Measurements from ENCODE around the gene TBK1. TPM values are rescaled to one million over a fixed set of nuclear protein-coding genes. Genes with fewer than 3 reads are reported as not detected.

Gene TBK1
- total and polyA plus RNA-seq, 2 of the 13 experiments (the other 11 are each of a cell fraction or from before 2014, with no cell fraction given): 10.3 to 25.2 TPM

DNA sequence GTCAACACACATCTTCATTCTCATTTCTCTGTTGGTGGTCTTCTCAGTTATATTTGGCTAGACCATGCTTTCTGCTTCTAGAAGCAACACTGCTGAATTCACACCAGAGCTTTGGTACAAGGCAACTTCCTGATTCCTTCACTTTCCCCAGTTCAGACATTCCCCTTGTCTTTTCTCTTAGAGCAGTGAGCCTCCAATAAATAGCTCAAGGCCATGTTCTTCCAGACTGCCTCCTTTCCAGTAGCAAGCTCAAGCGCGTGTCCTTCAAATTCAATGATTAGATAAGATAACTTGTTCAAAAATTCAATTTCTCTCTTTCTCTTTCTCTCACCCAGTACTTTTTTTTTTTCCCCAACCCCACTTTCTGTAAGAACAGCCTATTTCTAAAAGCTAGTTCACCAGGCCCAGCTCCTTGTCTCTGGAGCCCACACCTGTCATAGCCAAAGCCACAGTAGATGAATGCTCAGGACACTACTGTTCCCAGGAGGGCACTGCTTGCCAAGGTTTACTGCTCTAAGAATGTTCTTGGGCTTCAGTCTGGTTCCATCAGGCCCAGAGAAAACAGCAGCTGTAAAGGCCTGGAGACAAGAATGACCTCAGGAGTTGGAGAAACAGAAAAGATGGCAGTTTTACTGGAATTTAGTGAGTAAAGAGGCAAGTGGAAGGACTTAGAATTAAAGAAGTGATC lies 17.7 kb downstream of the TBK1 start (continued):
- TF ChIP-seq, protein P1, sequence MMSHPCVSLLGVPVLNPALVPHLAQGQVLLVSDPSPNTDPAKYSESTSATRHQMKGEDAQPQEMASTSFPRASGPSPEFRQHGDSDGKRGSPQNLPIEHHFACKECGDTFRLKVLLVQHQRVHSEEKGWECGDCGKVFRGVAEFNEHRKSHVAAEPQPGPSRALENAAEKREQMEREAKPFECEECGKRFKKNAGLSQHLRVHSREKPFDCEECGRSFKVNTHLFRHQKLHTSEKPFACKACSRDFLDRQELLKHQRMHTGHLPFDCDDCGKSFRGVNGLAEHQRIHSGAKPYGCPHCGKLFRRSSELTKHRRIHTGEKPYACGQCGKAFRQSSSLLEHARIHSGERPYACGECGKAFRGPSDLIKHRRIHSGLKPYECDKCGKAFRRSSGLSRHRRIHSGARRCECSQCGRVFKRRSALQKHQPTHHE (CRISPR knock-in tag; IDR thresholded peaks at IDR 0.05; ENCODE audit: borderline replicate concordance): no peak
- TF ChIP-seq ZNF264 (CRISPR knock-in tag; IDR thresholded peaks at IDR 0.05) (no peak), THAP8 (CRISPR knock-in tag; IDR thresholded peaks at IDR 0.05; ENCODE audit: borderline replicate concordance) (no peak)

- no peaks in the 10 kb centered on the region for H4K20me1 ChIP-seq (ENCODE audit: insufficient read depth, low read length)
- no peak overlapping the region for H3K4me3 ChIP-seq (replicated peaks in 1 of 3; ENCODE audit: insufficient read depth in 1 of 3, low read depth in 2 of 3, low read length in 3 of 3)
- no peak for ATAC-seq
- no peak overlapping the region for H2AFZ ChIP-seq (ENCODE audit: low read length)
- no peaks in the 10 kb centered on the region for H3K9me3 ChIP-seq (ENCODE audit: low read length)
- H3K27me3 ChIP-seq (ENCODE audit: control insufficient read depth in 1 of 2, insufficient read depth in 2 of 2, low read length in 2 of 2): no peaks in the 10 kb centered on the region; a peak in 1 of 5 replicates
- H3K4me2 ChIP-seq (ENCODE audit: low read depth, low read length): no peak overlapping the region
- CTCF ChIA-PET (ENCODE audit: low intra/inter-chr PET ratio, low total read pairs): no interaction called here
- no peaks in the 10 kb centered on the region for H3K4me1 ChIP-seq (ENCODE audit: insufficient read depth, low read length)
- no TSS peak for BruUV-seq (replicated peaks)
- 96% methylated on average over 2 of the region's 2 CpGs for WGBS (ENCODE audit: low lambda C conversion rate)
- POLR2A ChIA-PET: no interaction called here
- no peak for DNase-seq (ENCODE audit: low spot score)
- H3K27ac ChIP-seq (ENCODE audit: extremely low read length, insufficient read depth, low read length): no peak overlapping the region
- in situ Hi-C loops (cut with HindIII; ENCODE audit: extremely low pct_ligation_motif_present, low pct_unique_long_range_greater_than_20kb) (no loop called here), intact Hi-C loops (cut with micrococcal nuclease; ENCODE audit: unreplicated experiment) (no loop called here)
- H3K9ac ChIP-seq (ENCODE audit: insufficient read depth, low read depth, low read length): no peak overlapping the region
- H3K36me3 ChIP-seq (replicated peaks in 1 of 2; ENCODE audit: control insufficient read depth in 1 of 2, insufficient read depth in 2 of 2, low read length in 2 of 2): peaks cover 14 to 69% of the 10 kb centered on the region in 2 experiments
- no peaks in the 10 kb centered on the region for H3K79me2 ChIP-seq (ENCODE audit: insufficient read depth, low read length)
- no peak for FAIRE-seq
- TF ChIP-seq, protein P2, sequence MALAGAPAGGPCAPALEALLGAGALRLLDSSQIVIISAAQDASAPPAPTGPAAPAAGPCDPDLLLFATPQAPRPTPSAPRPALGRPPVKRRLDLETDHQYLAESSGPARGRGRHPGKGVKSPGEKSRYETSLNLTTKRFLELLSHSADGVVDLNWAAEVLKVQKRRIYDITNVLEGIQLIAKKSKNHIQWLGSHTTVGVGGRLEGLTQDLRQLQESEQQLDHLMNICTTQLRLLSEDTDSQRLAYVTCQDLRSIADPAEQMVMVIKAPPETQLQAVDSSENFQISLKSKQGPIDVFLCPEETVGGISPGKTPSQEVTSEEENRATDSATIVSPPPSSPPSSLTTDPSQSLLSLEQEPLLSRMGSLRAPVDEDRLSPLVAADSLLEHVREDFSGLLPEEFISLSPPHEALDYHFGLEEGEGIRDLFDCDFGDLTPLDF (CRISPR knock-in tag; IDR thresholded peaks at IDR 0.05): no peak
- no peak for TF ChIP-seq ZBTB49 (CRISPR knock-in tag; IDR thresholded peaks at IDR 0.05; ENCODE audit: borderline replicate concordance)
- no peak for TF ChIP-seq PITX1 (CRISPR knock-in tag; IDR thresholded peaks at IDR 0.05)
- no peak for TF ChIP-seq ZNF768 (CRISPR knock-in tag; IDR thresholded peaks at IDR 0.05)
- no peak for TF ChIP-seq THAP8 (CRISPR knock-in tag; IDR thresholded peaks at IDR 0.05; ENCODE audit: borderline replicate concordance)
- TF ChIP-seq NFKB2 (CRISPR knock-in tag; IDR thresholded peaks at IDR 0.05; ENCODE audit: borderline replicate concordance): no peak
- no peak for TF ChIP-seq DMAP1 (CRISPR knock-in tag; IDR thresholded peaks at IDR 0.05)
- no peak for TF ChIP-seq ZNF292 (CRISPR knock-in tag; IDR thresholded peaks at IDR 0.05; ENCODE audit: borderline replicate concordance, low read depth)
- TF ChIP-seq, protein P3, sequence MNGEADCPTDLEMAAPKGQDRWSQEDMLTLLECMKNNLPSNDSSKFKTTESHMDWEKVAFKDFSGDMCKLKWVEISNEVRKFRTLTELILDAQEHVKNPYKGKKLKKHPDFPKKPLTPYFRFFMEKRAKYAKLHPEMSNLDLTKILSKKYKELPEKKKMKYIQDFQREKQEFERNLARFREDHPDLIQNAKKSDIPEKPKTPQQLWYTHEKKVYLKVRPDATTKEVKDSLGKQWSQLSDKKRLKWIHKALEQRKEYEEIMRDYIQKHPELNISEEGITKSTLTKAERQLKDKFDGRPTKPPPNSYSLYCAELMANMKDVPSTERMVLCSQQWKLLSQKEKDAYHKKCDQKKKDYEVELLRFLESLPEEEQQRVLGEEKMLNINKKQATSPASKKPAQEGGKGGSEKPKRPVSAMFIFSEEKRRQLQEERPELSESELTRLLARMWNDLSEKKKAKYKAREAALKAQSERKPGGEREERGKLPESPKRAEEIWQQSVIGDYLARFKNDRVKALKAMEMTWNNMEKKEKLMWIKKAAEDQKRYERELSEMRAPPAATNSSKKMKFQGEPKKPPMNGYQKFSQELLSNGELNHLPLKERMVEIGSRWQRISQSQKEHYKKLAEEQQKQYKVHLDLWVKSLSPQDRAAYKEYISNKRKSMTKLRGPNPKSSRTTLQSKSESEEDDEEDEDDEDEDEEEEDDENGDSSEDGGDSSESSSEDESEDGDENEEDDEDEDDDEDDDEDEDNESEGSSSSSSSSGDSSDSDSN (CRISPR knock-in tag; IDR thresholded peaks at IDR 0.05): no peak
Measured at GRCh38 chr12:64470495-64470894, 18.6 kb downstream of the TBK1 start.
